H9 (cell line): Measurements from ENCODE around the gene WSB2. TPM values are rescaled to one million over a fixed set of nuclear protein-coding genes. Genes with fewer than 3 reads are reported as not detected.

Experiments
- DNase-seq: peaks from one replicate; pipeline ENCODE4 v3.0.0-alpha.2; 2017
- H2AFZ ChIP-seq: one replicate; pipeline ENCODE4 v1.6.1; 2013; ENCODE audit warnings: mild to moderate bottlenecking, low read length, control low read depth, moderate library complexity
- H2AK5ac ChIP-seq: 2 replicates; pipeline ENCODE4 v1.6.1; 2013; ENCODE audit warnings: low read length, control low read depth, mixed read lengths; ENCODE audit not compliant: insufficient read length
- H2BK120ac ChIP-seq: one replicate; pipeline ENCODE4 v1.6.1; 2013; ENCODE audit warnings: low read depth, mild to moderate bottlenecking, low read length, control low read depth, inconsistent platforms; ENCODE audit not compliant: poor library complexity, severe bottlenecking
- H2BK12ac ChIP-seq: 2 replicates; pipeline ENCODE4 v1.6.1; 2013; ENCODE audit warnings: low read length, control low read depth, mixed read lengths, low read depth; ENCODE audit not compliant: insufficient read length
- H2BK15ac ChIP-seq: 2 replicates; pipeline ENCODE4 v1.6.1; 2013; ENCODE audit warnings: low read depth, low read length, control low read depth
- H2BK20ac ChIP-seq: one replicate; pipeline ENCODE4 v1.6.1; 2013; ENCODE audit warnings: low read depth, mild to moderate bottlenecking, low read length, control low read depth, inconsistent platforms; ENCODE audit not compliant: poor library complexity, severe bottlenecking
- H2BK5ac ChIP-seq: 2 replicates; pipeline ENCODE4 v1.6.1; 2013; ENCODE audit warnings: low read length, control low read depth, mixed read lengths; ENCODE audit not compliant: insufficient read length
- H3K14ac ChIP-seq: 2 replicates; pipeline ENCODE4 v1.6.1; 2013; ENCODE audit warnings: low read length, control low read depth; ENCODE audit not compliant: insufficient read depth
- H3K18ac ChIP-seq: 2 replicates; pipeline ENCODE4 v1.6.1; 2013; ENCODE audit warnings: low read depth, mild to moderate bottlenecking, mixed read lengths, low read length, control low read depth; ENCODE audit not compliant: insufficient read length
- H3K23ac ChIP-seq: 2 replicates; pipeline ENCODE4 v1.6.1; 2013; ENCODE audit warnings: low read length, control low read depth, mixed read lengths, low read depth; ENCODE audit not compliant: insufficient read length
- H3K23me2 ChIP-seq: 2 replicates; pipeline ENCODE4 v1.6.1; 2013; ENCODE audit warnings: low read depth, mild to moderate bottlenecking, mixed read lengths, low read length, control low read depth; ENCODE audit not compliant: insufficient read length, poor library complexity, severe bottlenecking
- H3K27ac ChIP-seq: 2 replicates; pipeline ENCODE4 v1.5.1; 2013; ENCODE audit warnings: low read length, control low read depth, mixed read lengths, low read depth; ENCODE audit not compliant: insufficient read length
- H3K27me3 ChIP-seq: 2 replicates; pipeline ENCODE4 v1.6.1; 2013; ENCODE audit warnings: low read length, control low read depth, inconsistent platforms; ENCODE audit not compliant: insufficient read depth
- H3K4ac ChIP-seq: 2 replicates; pipeline ENCODE4 v1.6.1; 2013; ENCODE audit warnings: low read depth, mild to moderate bottlenecking, control low read depth, inconsistent platforms, low read length, moderate library complexity
- H3K4me1 ChIP-seq: 2 replicates; pipeline ENCODE4 v1.6.1; 2013; ENCODE audit warnings: low read length, control low read depth, inconsistent platforms; ENCODE audit not compliant: insufficient read depth
- H3K4me2 ChIP-seq: 2 replicates; pipeline ENCODE4 v1.6.1; 2013; ENCODE audit warnings: low read length, control low read depth, mixed read lengths; ENCODE audit not compliant: insufficient read length, insufficient read depth
- H3K56ac ChIP-seq: 2 replicates; pipeline ENCODE4 v1.6.1; 2013; ENCODE audit warnings: low read depth, mild to moderate bottlenecking, mixed read lengths, low read length, control low read depth; ENCODE audit not compliant: insufficient read length
- H3K79me1 ChIP-seq: 2 replicates; pipeline ENCODE4 v1.6.1; 2013; ENCODE audit warnings: low read depth, mild to moderate bottlenecking, moderate library complexity, low read length, control low read depth, inconsistent platforms; ENCODE audit not compliant: insufficient read depth, poor library complexity, severe bottlenecking
- H3K79me2 ChIP-seq: 2 replicates; pipeline ENCODE4 v1.6.1; 2013; ENCODE audit warnings: low read length, control low read depth, inconsistent platforms; ENCODE audit not compliant: insufficient read depth
- H3K9ac ChIP-seq: 2 replicates; pipeline ENCODE4 v1.6.1; 2013; ENCODE audit warnings: low read length, control low read depth, mixed read lengths; ENCODE audit not compliant: insufficient read length; ENCODE audit errors: extremely low read depth
- H3K9me3 ChIP-seq: one replicate; pipeline ENCODE4 v1.6.1; 2013; ENCODE audit warnings: low read depth, low read length, inconsistent platforms; ENCODE audit not compliant: control insufficient read depth
- H3T11ph ChIP-seq: one replicate; pipeline ENCODE4 v1.6.1; 2013; ENCODE audit warnings: mild to moderate bottlenecking, low read length, control low read depth, inconsistent platforms
- H4K20me1 ChIP-seq: one replicate; pipeline ENCODE4 v1.6.1; 2013; ENCODE audit not compliant: control insufficient read depth, insufficient read length, insufficient read depth
- H4K5ac ChIP-seq: 2 replicates; pipeline ENCODE4 v1.6.1; 2013; ENCODE audit warnings: low read depth, mild to moderate bottlenecking, mixed read lengths, low read length, control low read depth; ENCODE audit not compliant: insufficient read length
- H4K8ac ChIP-seq: replicated peaks from 2 replicates; pipeline ENCODE4 v1.6.1; 2013; ENCODE audit warnings: low read length, control low read depth, mixed read lengths, low read depth; ENCODE audit not compliant: insufficient read length
- H4K91ac ChIP-seq: 2 replicates; pipeline ENCODE4 v1.6.1; 2013; ENCODE audit warnings: low read depth, mild to moderate bottlenecking, moderate library complexity, mixed read lengths, low read length, control low read depth; ENCODE audit not compliant: insufficient read length
- H3K27ac Mint-ChIP-seq, 3 experiments: 2 replicates in 2 of 3; 3 replicates in 1 of 3; pipeline ENCODE4 v1.8.0; 2020 to 2021; ENCODE audit warnings: mixed read lengths in 3 of 3, mild to moderate bottlenecking in 1 of 3, moderate library complexity in 1 of 3
- H3K27me3 Mint-ChIP-seq: 2 replicates; pipeline ENCODE4 v1.8.0; 2021; ENCODE audit warnings: low read depth, mild to moderate bottlenecking, moderate library complexity, mixed read lengths
- H3K36me3 Mint-ChIP-seq, 3 experiments: 2 replicates in 2 of 3; 3 replicates in 1 of 3; pipeline ENCODE4 v1.8.0; 2020 to 2021; ENCODE audit warnings: low read depth in 3 of 3, mixed read lengths in 3 of 3; ENCODE audit not compliant: insufficient read depth in 1 of 3
- H3K4me1 Mint-ChIP-seq, 2 experiments: 2 replicates each; pipeline ENCODE4 v1.8.0; 2020; ENCODE audit warnings: mixed read lengths in 2 of 2
- H3K4me3 Mint-ChIP-seq, 2 experiments: 2 replicates in 1 of 2; 3 replicates in 1 of 2; pipeline ENCODE4 v1.8.0; 2020 to 2021; ENCODE audit warnings: mild to moderate bottlenecking in 2 of 2, mixed read lengths in 2 of 2, moderate library complexity in 1 of 2
- H3K9me3 Mint-ChIP-seq, 2 experiments: 2 replicates in 1 of 2; 3 replicates in 1 of 2; pipeline ENCODE4 v1.8.0; 2020; ENCODE audit warnings: mild to moderate bottlenecking in 2 of 2, mixed read lengths in 2 of 2, moderate library complexity in 1 of 2
- CTCF ChIP-seq: fragments of 200-600 bp; sonication (generic); conservative IDR thresholded peaks from 3 replicates; pipeline ENCODE4 v1.8.0; 2021; ENCODE audit warnings: antibody characterized with exemption, mild to moderate bottlenecking
- WGBS: extraction: QIAGEN DNeasy Blood & Tissue Kit; methylation state at CpG from one replicate; pipeline ENCODE4 v1.1.7; 2013; ENCODE audit warnings: missing lambda C conversion rate, low lambda C conversion rate, mixed read lengths; ENCODE audit not compliant: insufficient read length; ENCODE audit errors: extremely low coverage; 5-methylcytosine and 5-hydroxymethylcytosine counted together
- total RNA-seq: library from RNA; stranded (reverse); gene quantifications from 2 replicates; pipeline ENCODE4 v1.2.1, GENCODE V29; 2021

The WSB2 gene
- total RNA-seq, 1 experiment from 2014 or later: 58.6 TPM

GRCh38 chr12:118016424-118017264, 44.3 kb downstream of the WSB2 start, which contains the start of gene RFC5:
TSS of gene RFC5 (plus strand) at chr12:118016703. CDS start at chr12:118016828, 125 bp downstream.
- H3K4me3 Mint-ChIP-seq: peak within 1 kb of the TSS; percentile 80 to 86
- H3K27me3 ChIP-seq: no peaks in the 10 kb centered on the region
- peaks cover 0 to 3% of the 10 kb centered on the region in 2 experiments; a peak in 2 of 5 replicates for H3K9me3 Mint-ChIP-seq
- H3K9me3 ChIP-seq: no peaks in the 10 kb centered on the region
- no peak within 1 kb of the TSS for H3K23ac ChIP-seq
- peak within 1 kb of the TSS; percentile 90 for H3K14ac ChIP-seq
- H4K91ac ChIP-seq: no peak within 1 kb of the TSS
- H3K79me2 ChIP-seq: 0 out of 2 replicates have a peak, but pooled peaks cover 2% of the 10 kb centered on the region
- H3K4me1 Mint-ChIP-seq: peaks cover 5 to 14% of the 10 kb centered on the region in 2 experiments
- H3K27ac Mint-ChIP-seq: peak within 1 kb of the TSS in 2 of 3 experiments; percentile 76 to 99; a peak in 4 of 7 replicates
- H3T11ph ChIP-seq: no peak within 1 kb of the TSS
- H2BK120ac ChIP-seq: no peak within 1 kb of the TSS
- H3K27me3 Mint-ChIP-seq: no peaks in the 10 kb centered on the region; the same call in none of the 2 replicates
- H3K4me2 ChIP-seq: peak within 1 kb of the TSS; percentile 88
- H2BK12ac ChIP-seq: no peak within 1 kb of the TSS
- H4K5ac ChIP-seq: no peak within 1 kb of the TSS
- peaks cover 20 to 35% (median 33%) of the 10 kb centered on the region in 3 experiments; a peak in 6 of 7 replicates for H3K36me3 Mint-ChIP-seq
- peaks cover 8% of the 10 kb centered on the region for H3K79me1 ChIP-seq
- no peaks in the 10 kb centered on the region for H4K20me1 ChIP-seq
- H3K23me2 ChIP-seq: no peaks in the 10 kb centered on the region
- H3K4me1 ChIP-seq: no peaks in the 10 kb centered on the region
- H2BK15ac ChIP-seq: no peak within 1 kb of the TSS
- no peak within 1 kb of the TSS for H2AK5ac ChIP-seq
- H3K18ac ChIP-seq: peak within 1 kb of the TSS; percentile 90
- no CpG with 5 or more reads among the region's 61 CpGs for WGBS
- no peak within 1 kb of the TSS for H3K4ac ChIP-seq
- H4K8ac ChIP-seq: no peak within 1 kb of the TSS
- peak within 1 kb of the TSS; percentile 11 for H2AFZ ChIP-seq
- H3K56ac ChIP-seq: no peak within 1 kb of the TSS
- TF ChIP-seq CTCF: no peak
- H2BK20ac ChIP-seq: no peak within 1 kb of the TSS
- peak; percentile 100 for DNase-seq
- peak within 1 kb of the TSS; percentile 92 for H3K9ac ChIP-seq
- no peak within 1 kb of the TSS for H3K27ac ChIP-seq
- H2BK5ac ChIP-seq: no peak within 1 kb of the TSS
